HG02870 (cell line): ENCODE results near the gene TRIM3.

Source experiments
- ATAC-seq: cut with Tn5 transposase; IDR thresholded peaks from one replicate; pipeline ENCODE4 v1.9.1; 2021; ENCODE audit warnings: mild to moderate bottlenecking, moderate library complexity; ENCODE audit not compliant: unreplicated experiment

The TRIM3 gene

GRCh38 chr11:6404342-6405051, 69.2 kb downstream of the TRIM3 start:
- no peak for ATAC-seq

DNA sequence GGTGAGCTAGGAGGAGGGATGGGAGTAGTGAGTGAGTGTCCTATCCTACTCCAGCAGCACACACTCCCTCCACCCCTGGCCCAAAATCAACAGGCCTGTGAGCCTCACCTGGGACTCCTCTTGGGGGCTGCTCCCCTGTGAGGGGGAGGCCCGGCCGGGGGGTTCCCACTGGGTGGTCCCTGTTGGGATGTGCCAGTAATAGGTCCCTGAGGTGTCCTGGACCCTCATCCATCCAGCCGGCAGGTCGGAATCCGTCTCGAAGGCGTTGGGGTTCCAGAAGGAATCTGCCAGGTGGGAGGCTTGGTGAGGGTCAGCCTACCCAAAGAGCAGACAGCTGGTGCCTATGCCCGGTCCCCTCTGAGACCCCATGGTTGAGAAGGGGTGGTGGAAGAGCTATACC, 70.2 kb downstream of the TRIM3 start:
- no peak for ATAC-seq

DNA sequence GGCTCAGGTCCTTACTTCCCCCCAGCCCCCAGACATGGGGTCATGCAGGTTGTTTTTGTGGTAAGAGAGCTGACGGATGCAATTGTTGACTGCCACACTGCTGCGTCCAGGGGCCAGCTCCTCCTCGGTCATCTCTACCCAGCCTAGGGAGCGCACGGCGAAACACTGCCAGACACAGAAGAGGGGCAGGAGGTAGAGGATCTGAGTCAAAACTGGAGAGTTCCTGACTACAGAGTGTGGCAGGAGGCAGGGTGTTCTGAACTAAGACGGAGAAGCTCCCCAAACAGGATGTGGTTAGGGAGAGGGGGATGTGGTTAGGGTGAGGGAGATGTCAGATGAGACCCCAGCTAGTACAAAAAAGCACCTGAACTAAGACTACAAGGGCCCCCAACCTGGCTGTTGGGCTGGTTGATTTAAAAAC, 71.2 kb downstream of the TRIM3 start:
- peak; percentile 91 for ATAC-seq

DNA sequence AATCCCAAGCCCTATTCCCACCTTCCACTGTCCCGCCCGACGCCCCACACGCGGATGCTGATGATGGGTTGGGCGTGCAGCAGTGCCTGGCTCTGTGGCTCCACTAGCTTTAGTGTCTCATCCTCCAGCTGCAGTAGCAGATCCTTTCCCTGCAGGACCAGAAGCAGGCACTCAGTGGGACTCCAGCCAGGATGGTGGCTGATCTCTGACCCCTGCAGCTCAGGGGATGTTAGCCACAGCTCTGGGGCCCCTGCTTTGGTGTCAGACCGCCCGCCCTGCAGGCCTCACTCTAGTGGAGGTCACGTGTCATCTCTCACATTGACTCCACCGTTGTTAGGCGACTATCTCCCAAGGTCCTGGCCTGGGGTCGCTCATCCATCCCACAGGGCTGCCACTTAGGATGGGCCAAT, 71.7 kb downstream of the TRIM3 start:
- ATAC-seq = peak; percentile 54

DNA sequence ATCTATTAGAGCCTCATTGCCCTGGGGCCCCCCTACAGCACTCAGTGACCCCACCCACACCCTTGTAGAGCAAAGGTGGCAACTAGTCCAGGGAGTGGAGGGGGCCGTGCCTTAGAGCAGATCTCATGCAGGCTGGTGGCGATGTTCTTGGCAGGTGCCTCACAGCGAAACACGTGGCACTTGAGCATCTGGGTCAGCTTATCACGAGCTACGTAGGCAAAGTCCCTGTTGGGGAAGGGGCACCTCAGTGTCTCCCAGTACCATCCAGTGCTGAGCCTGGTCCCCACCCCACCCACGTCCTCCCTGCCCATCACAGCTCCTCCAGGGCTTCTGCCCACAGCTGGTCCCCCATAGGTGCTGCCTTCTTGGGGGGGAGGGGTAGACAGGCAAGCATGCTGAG, 72.3 kb downstream of the TRIM3 start:
- no peak for ATAC-seq

- no peak for ATAC-seq
Observed at GRCh38 chr11:6400431-6401345, 73.1 kb downstream of the TRIM3 start.
